Stimulated activated CD8-positive, alpha-beta memory T cell treated with anti-CD3 and anti-CD28 coated beads, Interleukin-7, amount 100 ng/mL, for 4 hours (primary cell): ENCODE measurements around the gene SH3PXD2B.

ENCODE experiments used
- DNase-seq, 2 donors: peaks; one replicate each; pipeline ENCODE4 v3.0.0-alpha.2; 2020; ENCODE audit warnings: low read depth in 2 of 2

The SH3PXD2B gene

DNA sequence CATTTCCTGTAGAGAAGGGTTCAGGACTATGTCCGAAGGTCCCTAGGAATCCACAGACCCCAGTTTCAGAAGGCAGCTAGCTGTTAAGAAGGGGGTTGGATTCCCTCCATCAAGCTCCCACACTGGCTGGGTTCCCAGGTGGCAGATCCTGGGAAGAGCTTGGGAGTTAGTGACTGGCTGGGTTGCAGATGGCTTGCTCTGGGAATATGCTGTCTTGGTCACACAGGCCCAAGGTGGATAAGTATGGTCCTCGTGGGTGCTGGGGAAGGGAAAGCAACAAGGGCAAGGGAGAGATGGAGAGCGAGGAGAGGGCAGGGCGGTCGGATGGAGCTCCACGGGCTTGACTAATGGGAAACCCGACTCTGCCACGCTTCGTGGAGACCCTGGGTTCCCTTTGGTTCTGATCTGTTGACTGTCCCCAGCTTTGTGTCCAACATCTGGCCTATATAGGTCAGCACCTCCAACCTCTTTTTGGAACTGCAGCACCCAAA, 17.4 kb downstream of the SH3PXD2B start:
- no peak for DNase-seq

GRCh38 chr5:172436078-172436878, 18.0 kb downstream of the SH3PXD2B start:
- DNase-seq = no peak

GRCh38 chr5:172435362-172436077, 18.8 kb downstream of the SH3PXD2B start:
- DNase-seq = no peak

- DNase-seq = no peak
Measured at GRCh38 chr5:172434251-172434650, 20.1 kb downstream of the SH3PXD2B start.

- no peak for DNase-seq
Measured at GRCh38 chr5:172433513-172433912, 20.8 kb downstream of the SH3PXD2B start.

- no peak for DNase-seq
Measured at GRCh38 chr5:172433071-172433470, 21.3 kb downstream of the SH3PXD2B start.

- no peak for DNase-seq
Measured at GRCh38 chr5:172430354-172430753, 24.0 kb downstream of the SH3PXD2B start.

GRCh38 chr5:172429201-172429940, 25.0 kb downstream of the SH3PXD2B start:
- no peak for DNase-seq

- DNase-seq = no peak
Measured at GRCh38 chr5:172428224-172429166, 25.8 kb downstream of the SH3PXD2B start.

DNA sequence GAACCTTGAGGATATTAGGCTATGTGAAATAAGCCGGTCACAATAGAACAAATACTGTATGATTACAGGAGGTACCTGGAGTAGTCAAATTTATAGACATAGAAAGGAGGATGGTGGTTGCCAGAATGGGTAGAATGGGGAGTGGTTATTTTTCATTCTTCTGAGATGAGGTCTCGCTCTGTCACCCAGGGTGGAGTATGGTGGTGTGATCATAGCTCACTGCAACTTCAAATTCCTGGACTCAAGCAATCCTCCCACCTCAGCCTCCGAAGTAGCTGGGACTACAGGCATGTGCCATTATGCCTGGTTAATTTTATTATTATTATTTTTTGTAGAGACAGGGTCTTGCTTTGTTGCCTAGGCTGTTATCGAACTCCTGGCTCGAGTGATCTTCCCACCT, 27.1 kb downstream of the SH3PXD2B start:
- no peak for DNase-seq

- no peak for DNase-seq
Measured at GRCh38 chr5:172426086-172426485, 28.2 kb downstream of the SH3PXD2B start.

DNA sequence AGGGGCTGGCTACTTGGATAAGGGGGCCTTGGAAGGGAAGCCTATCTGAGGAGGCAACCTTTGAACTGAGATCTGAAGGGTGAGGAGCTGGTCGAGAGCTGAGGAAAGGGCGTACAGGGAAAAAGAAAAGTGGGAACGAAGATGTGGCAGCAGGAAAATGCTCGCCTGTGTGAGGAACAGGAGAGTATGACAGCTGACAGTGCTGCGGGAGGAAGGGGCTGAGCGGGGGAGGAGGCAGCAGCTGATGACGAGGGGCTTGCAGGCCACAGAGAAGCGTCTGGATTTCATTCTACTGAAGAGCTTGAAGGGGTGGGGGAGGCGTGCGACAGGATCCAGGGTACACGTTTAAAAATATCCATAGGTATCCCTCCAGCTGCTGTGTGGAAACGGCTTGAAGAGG, 28.9 kb downstream of the SH3PXD2B start:
- DNase-seq = no peak

DNA sequence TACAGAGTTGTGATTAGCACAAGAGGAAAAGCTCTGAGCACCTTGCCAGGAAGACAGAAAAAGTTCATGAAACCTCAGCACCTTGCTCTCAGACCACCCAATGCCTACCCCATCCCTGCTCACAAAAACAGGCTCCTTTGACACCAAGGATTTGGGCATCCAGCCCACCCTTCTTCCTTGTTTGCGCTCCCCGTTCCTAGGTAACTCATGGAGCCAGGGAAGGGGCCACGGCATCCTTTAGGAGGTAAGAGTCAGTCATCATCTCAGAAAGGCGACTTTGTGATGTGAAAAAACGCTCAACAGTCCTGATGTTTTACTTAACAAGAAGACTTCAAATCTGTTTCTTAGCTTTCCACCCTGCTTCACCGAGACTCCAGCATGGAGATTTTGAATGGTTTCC, 29.5 kb downstream of the SH3PXD2B start:
- DNase-seq = no peak

DNA sequence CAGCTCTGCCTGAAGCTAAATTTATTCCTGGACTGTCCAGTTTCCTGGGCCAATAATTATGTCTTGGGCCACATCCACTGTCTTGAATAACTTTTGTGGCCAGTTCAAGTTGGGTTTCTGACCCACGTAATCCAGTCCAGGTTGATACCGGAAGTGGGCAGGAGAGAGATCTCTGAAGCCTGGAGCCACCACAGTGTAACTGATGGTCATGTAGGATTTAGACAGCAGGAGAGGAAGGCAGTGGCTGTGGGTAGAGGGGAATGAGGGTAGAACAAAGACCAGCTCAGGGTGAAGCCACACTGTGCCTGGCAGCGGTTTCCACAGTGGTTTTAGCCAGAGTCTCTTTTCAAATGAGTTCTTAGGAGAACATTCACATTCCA, 30.2 kb downstream of the SH3PXD2B start:
- no peak for DNase-seq

- no peak for DNase-seq
Measured at GRCh38 chr5:172423379-172424110, 30.8 kb downstream of the SH3PXD2B start.

DNA sequence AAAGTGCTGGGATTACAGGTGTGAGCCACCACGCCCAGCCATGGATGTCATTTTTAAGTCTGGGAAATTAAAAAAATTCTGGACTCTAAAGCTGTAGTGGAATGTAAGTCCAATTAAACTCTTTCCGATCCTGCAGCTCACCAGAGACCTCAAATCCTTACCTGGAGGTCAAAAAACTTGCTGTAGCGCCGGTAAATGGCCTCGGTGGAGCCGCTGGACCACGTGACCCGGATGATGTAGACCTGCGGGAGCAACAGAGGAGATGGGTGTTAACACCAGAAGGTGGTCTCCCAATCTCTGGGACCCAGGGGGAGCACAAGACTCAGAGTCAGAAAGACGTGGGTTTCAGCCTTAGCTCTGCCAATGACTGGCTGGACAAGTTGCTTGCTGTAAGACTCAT, 32.1 kb downstream of the SH3PXD2B start:
- DNase-seq = no peak

- no peak for DNase-seq
Measured at GRCh38 chr5:172421020-172421419, 33.3 kb downstream of the SH3PXD2B start.

GRCh38 chr5:172420235-172420939, 33.9 kb downstream of the SH3PXD2B start:
- no peak for DNase-seq

GRCh38 chr5:172418862-172419814, 35.2 kb downstream of the SH3PXD2B start:
- no peak for DNase-seq
